ENCODE measurements around the gene LAIR2. TPM values are rescaled to one million over a fixed set of nuclear protein-coding genes. Genes with fewer than 3 reads are reported as not detected.

LAIR2 gene
- total and polyA plus RNA-seq, 10 of the 15 experiments (the other 5 are each of a cell fraction or from before 2014, with no cell fraction given) = not detected

- H3K4me3 ChIP-seq = peak overlapping the region; percentile 33; the same call in 1 of the 2 replicates
- in situ Hi-C loops (cut with MboI) = loop anchor here (10.0 kb wide), 1 partner anchor 454 kb away; no protein-coding TSS in a partner anchor
- intact Hi-C loops (cut with micrococcal nuclease; ENCODE audit: unreplicated experiment) = loop anchor here (10.0 kb wide), 1 partner anchor 444 kb away; no protein-coding TSS in a partner anchor
- H3K27me3 ChIP-seq (replicated peaks in 1 of 2; ENCODE audit: control insufficient read depth in 2 of 2, insufficient read depth in 2 of 2, low read length in 1 of 2) = peaks cover 0 to 3% of the 10 kb centered on the region in 2 experiments; a peak in 2 of 4 replicates
- peaks cover 3% of the 10 kb centered on the region for H3K4me1 ChIP-seq (ENCODE audit: control insufficient read depth, insufficient read depth, low read length)
- POLR2A ChIA-PET = no interaction called here
- SMC1A ChIA-PET (ENCODE audit: uncharacterized antibody, unreplicated experiment) = no interaction called here
- DNase-seq (ENCODE audit: low read depth, low spot score) (no peak), FAIRE-seq (no peak), ATAC-seq (peak; percentile 86)
- no peak overlapping the region for H3K27ac ChIP-seq (ENCODE audit: control insufficient read depth, insufficient read depth)
- H4K20me1 ChIP-seq (ENCODE audit: control insufficient read depth, insufficient read depth) = no peaks in the 10 kb centered on the region
- no peak for TF ChIP-seq SMARCA5 (IDR thresholded peaks at IDR 0.05)
- no peak for TF ChIP-seq YY1 (IDR thresholded peaks at IDR 0.05; ENCODE audit: low read depth, low read length)
- no peak for TF ChIP-seq TCF7 (IDR thresholded peaks at IDR 0.05; ENCODE audit: borderline replicate concordance)
- TF ChIP-seq TCF12 (IDR thresholded peaks at IDR 0.05; ENCODE audit: low read depth, low read length) = peak; percentile 78; the same call in 1 of the 2 replicates
- 0 out of 2 replicates have a peak, but pooled peaks have one; percentile 62 for TF ChIP-seq TCF3 (IDR thresholded peaks at IDR 0.05; ENCODE audit: borderline replicate concordance, insufficient read depth, low read depth, low read length)
- TF ChIP-seq IKZF1 (conservative IDR thresholded peaks at IDR 0.05) = peak; percentile 71
- TF ChIP-seq GATAD2B (conservative IDR thresholded peaks at IDR 0.05; ENCODE audit: low read depth) = peak; percentile 77
- 0 out of 2 replicates have a peak, but pooled peaks have one; percentile 31 for TF ChIP-seq POLR2AphosphoS5 (IDR thresholded peaks at IDR 0.05; ENCODE audit: low read length)
- peak; percentile 39; the same call in 1 of the 2 replicates for TF ChIP-seq ZNF687 (IDR thresholded peaks at IDR 0.05)
- peak; percentile 71; the same call in 1 of the 2 replicates for TF ChIP-seq NR2F1 (conservative IDR thresholded peaks at IDR 0.05)
- TF ChIP-seq CHD1 (IDR thresholded peaks at IDR 0.05; ENCODE audit: low read depth, low read length) = no peak
- TF ChIP-seq MXI1 (IDR thresholded peaks at IDR 0.05; ENCODE audit: low read depth, low read length) = 0 out of 2 replicates have a peak, but pooled peaks have one; percentile 31
- peak; percentile 19 for TF ChIP-seq RELA (IDR thresholded peaks at IDR 0.05; ENCODE audit: borderline replicate concordance, partially characterized antibody)
- TF ChIP-seq MEF2B (IDR thresholded peaks at IDR 0.05; ENCODE audit: partially characterized antibody, poor library complexity, severe bottlenecking) = peak; percentile 15
- TF ChIP-seq ATF7 (IDR thresholded peaks at IDR 0.05; ENCODE audit: low read depth) = peak; percentile 82
- peak in 1 of 2 experiments; percentile 21; a peak in 1 of 4 replicates for TF ChIP-seq BHLHE40 (IDR thresholded peaks at IDR 0.05; ENCODE audit: borderline replicate concordance in 1 of 2, low read depth in 2 of 2, low read length in 1 of 2)
- TF ChIP-seq CREB1 (IDR thresholded peaks at IDR 0.05; ENCODE audit: low read depth) = no peak
- peak; percentile 69; the same call in 1 of the 2 replicates for TF ChIP-seq DPF2 (IDR thresholded peaks at IDR 0.05)
- TF ChIP-seq CBX3 (IDR thresholded peaks at IDR 0.05; ENCODE audit: borderline replicate concordance, low read depth) = no peak
- H2AFZ ChIP-seq (ENCODE audit: control insufficient read depth, low read depth, low read length) = peak overlapping the region; percentile 17; the same call in 1 of the 2 replicates
- CTCF ChIA-PET = interaction anchor here (1.1 to 1.4 kb wide), 2 partner anchors 81 to 203 kb away, joined by 3 read pairs; no protein-coding TSS in a partner anchor
- no TSS peak for BruUV-seq (replicated peaks)
- no peaks in the 10 kb centered on the region for H3K9me3 ChIP-seq (replicated peaks; ENCODE audit: control insufficient read depth, insufficient read depth, low read length)
- H3K79me2 ChIP-seq (ENCODE audit: control insufficient read depth, insufficient read depth, low read length) = no peaks in the 10 kb centered on the region
- H3K9ac ChIP-seq (ENCODE audit: control insufficient read depth, insufficient read depth, low read length) = no peak overlapping the region; the same call in 1 of the 2 replicates
- peak overlapping the region; percentile 54; the same call in 1 of the 2 replicates for H3K4me2 ChIP-seq (ENCODE audit: control insufficient read depth, insufficient read depth)
- H3K36me3 ChIP-seq (ENCODE audit: control insufficient read depth in 2 of 2, insufficient read depth in 2 of 2, low read length in 1 of 2) = no peaks in the 10 kb centered on the region
- RAD21 ChIA-PET (ENCODE audit: unreplicated experiment) = no interaction called here
- 5% methylated on average over 51 of the region's 60 CpGs for WGBS (ENCODE audit: insufficient coverage, insufficient replicate concordance, low lambda C conversion rate, missing lambda C conversion rate)
These were observed 31.4 kb upstream of the LAIR2 start for GRCh38 chr19:54470991-54471782.
